Vagina (tissue), 2 donors: ENCODE results near the gene MVD.

Experiments
- POLR2A ChIP-seq, 2 donors: fragments of 450-650 bp; IDR thresholded peaks; one replicate each; pipeline ENCODE4 v1.6.1; 2017; ENCODE audit warnings: antibody characterized with exemption in 2 of 2, mild to moderate bottlenecking in 2 of 2, moderate library complexity in 2 of 2
- POLR2AphosphoS5 ChIP-seq, 2 donors: sonication (generic); formaldehyde crosslinking; IDR thresholded peaks; one replicate each; pipeline ENCODE4 v1.9.0; 2017; ENCODE audit warnings: antibody characterized with exemption in 2 of 2, mild to moderate bottlenecking in 2 of 2, low read depth in 1 of 2; ENCODE audit not compliant: insufficient read depth in 1 of 2
- TF ChIP-seq, protein P1 (sequence below), 3 experiments: fragments of 450-650 bp in 2 of 3; fragments of 200-600 bp in 1 of 3; sonication (generic) in 1 of 3; IDR thresholded peaks; one replicate each; pipeline ENCODE4 v1.5.1; 2017 to 2019; ENCODE audit warnings: antibody characterized with exemption in 3 of 3, mild to moderate bottlenecking in 2 of 3, moderate library complexity in 2 of 3

DNA sequence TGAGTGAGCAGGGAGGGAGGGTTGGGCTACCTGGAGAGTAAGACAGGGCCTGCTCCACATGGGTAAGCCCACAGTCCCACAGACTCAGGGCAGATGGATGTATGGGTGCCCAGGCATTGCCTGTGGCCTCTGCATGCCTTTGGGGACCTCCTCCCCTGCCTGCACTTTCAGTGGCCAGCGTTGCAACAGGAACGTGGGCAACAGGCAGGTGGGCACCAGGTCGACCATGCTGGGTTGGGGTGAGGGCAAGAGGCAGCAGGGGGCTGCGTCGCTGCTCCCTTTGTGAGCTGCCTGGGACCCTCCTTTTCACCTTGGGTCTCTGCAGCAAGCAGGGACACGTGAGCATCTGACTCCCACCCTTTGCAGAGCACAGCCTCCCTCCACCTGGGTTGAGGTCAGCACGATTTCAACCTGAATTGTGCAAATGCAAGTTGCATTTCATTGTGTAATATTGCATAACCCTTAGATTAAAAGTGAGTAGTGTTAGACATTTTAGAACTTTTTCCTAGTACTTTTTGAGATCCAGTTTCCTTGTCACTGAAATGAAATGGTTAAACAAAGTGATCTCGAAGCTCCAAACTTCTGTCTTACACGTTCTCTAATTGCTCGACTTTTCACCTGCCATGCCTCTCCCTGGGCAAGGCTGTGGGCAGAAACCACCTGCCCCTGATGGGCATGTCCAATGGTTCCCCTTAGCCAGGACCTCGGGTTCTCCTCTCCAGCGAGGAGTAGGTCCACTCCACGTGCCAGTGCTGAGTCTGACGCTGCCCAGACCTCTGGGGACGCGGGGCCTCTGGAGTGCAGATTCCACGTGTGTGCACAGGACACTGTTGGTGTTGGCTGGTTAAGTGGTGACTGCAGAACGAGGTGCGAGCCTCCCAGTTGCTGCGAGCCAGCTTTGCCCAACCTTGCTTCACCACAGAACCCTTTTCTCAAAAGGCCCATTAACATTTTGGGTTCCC is 57.4 kb downstream of the MVD start:
- TF ChIP-seq, protein P1, sequence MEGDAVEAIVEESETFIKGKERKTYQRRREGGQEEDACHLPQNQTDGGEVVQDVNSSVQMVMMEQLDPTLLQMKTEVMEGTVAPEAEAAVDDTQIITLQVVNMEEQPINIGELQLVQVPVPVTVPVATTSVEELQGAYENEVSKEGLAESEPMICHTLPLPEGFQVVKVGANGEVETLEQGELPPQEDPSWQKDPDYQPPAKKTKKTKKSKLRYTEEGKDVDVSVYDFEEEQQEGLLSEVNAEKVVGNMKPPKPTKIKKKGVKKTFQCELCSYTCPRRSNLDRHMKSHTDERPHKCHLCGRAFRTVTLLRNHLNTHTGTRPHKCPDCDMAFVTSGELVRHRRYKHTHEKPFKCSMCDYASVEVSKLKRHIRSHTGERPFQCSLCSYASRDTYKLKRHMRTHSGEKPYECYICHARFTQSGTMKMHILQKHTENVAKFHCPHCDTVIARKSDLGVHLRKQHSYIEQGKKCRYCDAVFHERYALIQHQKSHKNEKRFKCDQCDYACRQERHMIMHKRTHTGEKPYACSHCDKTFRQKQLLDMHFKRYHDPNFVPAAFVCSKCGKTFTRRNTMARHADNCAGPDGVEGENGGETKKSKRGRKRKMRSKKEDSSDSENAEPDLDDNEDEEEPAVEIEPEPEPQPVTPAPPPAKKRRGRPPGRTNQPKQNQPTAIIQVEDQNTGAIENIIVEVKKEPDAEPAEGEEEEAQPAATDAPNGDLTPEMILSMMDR (IDR thresholded peaks at IDR 0.05), result no peak
- no peak for TF ChIP-seq POLR2A (IDR thresholded peaks at IDR 0.05)
- no peak for TF ChIP-seq POLR2AphosphoS5 (IDR thresholded peaks at IDR 0.05; ENCODE audit: insufficient read depth in 1 of 2, low read depth in 1 of 2)
